Effector memory CD8-positive, alpha-beta T cell (primary cell): ENCODE data around the gene BCORL1.
A peak's percentile ranks its signal among the peaks of the same experiment; 100 is the strongest.

Source experiments
- ATAC-seq: fragments of 150-1000 bp; cut with Tn5 transposase; replicated peaks from 2 replicates; pipeline ENCODE4 v1.10.0; 2021; ENCODE audit warnings: mild to moderate bottlenecking, moderate library complexity
- DNase-seq, 3 experiments: peaks; one replicate each; pipeline ENCODE4 v3.0.0; 2021
- H3K27ac Mint-ChIP-seq, 2 donors: one replicate each; pipeline ENCODE4 v1.8.0; 2022; ENCODE audit warnings: mild to moderate bottlenecking in 2 of 2, mixed read lengths in 2 of 2, moderate library complexity in 2 of 2
- H3K27me3 Mint-ChIP-seq, 2 donors: one replicate each; pipeline ENCODE4 v1.8.0; 2022; ENCODE audit warnings: mixed read lengths in 2 of 2
- H3K36me3 Mint-ChIP-seq: one replicate; pipeline ENCODE4 v1.8.0; 2022; ENCODE audit warnings: mild to moderate bottlenecking, moderate library complexity, mixed read lengths; ENCODE audit not compliant: insufficient read depth
- H3K4me1 Mint-ChIP-seq, 2 donors: one replicate each; pipeline ENCODE4 v1.8.0; 2022; ENCODE audit warnings: low read depth in 2 of 2, mixed read lengths in 2 of 2
- H3K4me3 Mint-ChIP-seq, 2 donors: one replicate each; pipeline ENCODE4 v1.8.0; 2022; ENCODE audit warnings: mild to moderate bottlenecking in 2 of 2, mixed read lengths in 2 of 2, moderate library complexity in 2 of 2
- H3K9me3 Mint-ChIP-seq, 2 donors: one replicate each; pipeline ENCODE4 v1.8.0; 2022; ENCODE audit warnings: mixed read lengths in 2 of 2
- total RNA-seq, 9 experiments: gene quantifications; one replicate each; lab custom pipeline; 2026; lab: John Stamatoyannopoulos, UW

Gene BCORL1
- 2.8 to 18.7 (median 4.7) reads per million in 9 experiments for total RNA-seq

GRCh38 chrX:129982300-129983251, at the start of gene BCORL1:
TSS of gene BCORL1 (plus strand) at chrX:129982635. CDS start at chrX:130005232, 22,597 bp downstream.
- DNase-seq = peak; percentile 75 to 79 (median 77)
- Mint-ChIP-seq H3K27ac (no peak within 1 kb of the TSS), H3K4me3 (no peak within 1 kb of the TSS), H3K4me1 (peaks cover 15 to 23% of the 10 kb centered on the region in 2 donors), H3K9me3 (no peaks in the 10 kb centered on the region), H3K36me3 (peaks cover 6% of the 10 kb centered on the region), H3K27me3 (no peaks in the 10 kb centered on the region)
- peak; percentile 89 for ATAC-seq

- ATAC-seq = no peak
- peaks cover 0 to 4% of the 10 kb centered on the region in 2 donors for H3K4me1 Mint-ChIP-seq
- no peaks in the 10 kb centered on the region for H3K9me3 Mint-ChIP-seq
- H3K27me3 Mint-ChIP-seq = no peaks in the 10 kb centered on the region
- peaks cover 14% of the 10 kb centered on the region for H3K36me3 Mint-ChIP-seq
- no peak for DNase-seq
- H3K27ac Mint-ChIP-seq = peak overlapping the region in 1 of 2 donors; percentile 23
- peak overlapping the region; percentile 68 to 72 for H3K4me3 Mint-ChIP-seq
Measured at GRCh38 chrX:129932821-129933321, 49.6 kb upstream of the BCORL1 start.

- Mint-ChIP-seq H3K27ac (no peak overlapping the region), H3K4me3 (peak overlapping the region; percentile 68 to 72), H3K27me3 (no peaks in the 10 kb centered on the region), H3K4me1 (peaks cover 0 to 6% of the 10 kb centered on the region in 2 donors), H3K9me3 (no peaks in the 10 kb centered on the region), H3K36me3 (peaks cover 7% of the 10 kb centered on the region)
- ATAC-seq = no peak
- DNase-seq = no peak
Measured at GRCh38 chrX:129933700-129934099, 48.7 kb upstream of the BCORL1 start.

- no peak for ATAC-seq
- Mint-ChIP-seq H3K36me3 (peaks cover 4% of the 10 kb centered on the region), H3K27ac (no peak overlapping the region), H3K4me1 (peaks cover 0 to 6% of the 10 kb centered on the region in 2 donors), H3K27me3 (no peaks in the 10 kb centered on the region), H3K9me3 (no peaks in the 10 kb centered on the region), H3K4me3 (no peak overlapping the region)
- DNase-seq = no peak
Measured at GRCh38 chrX:129934461-129934860, 48.0 kb upstream of the BCORL1 start.

GRCh38 chrX:129934952-129935351, 47.5 kb upstream of the BCORL1 start:
- Mint-ChIP-seq H3K4me1 (peaks cover 0 to 6% of the 10 kb centered on the region in 2 donors), H3K36me3 (peaks cover 4% of the 10 kb centered on the region), H3K9me3 (no peaks in the 10 kb centered on the region), H3K4me3 (no peak overlapping the region), H3K27ac (no peak overlapping the region), H3K27me3 (no peaks in the 10 kb centered on the region)
- ATAC-seq (no peak), DNase-seq (no peak)

GRCh38 chrX:129938081-129938480, 44.4 kb upstream of the BCORL1 start:
- H3K27ac Mint-ChIP-seq = peak overlapping the region in 1 of 2 donors; percentile 42
- ATAC-seq (no peak), DNase-seq (no peak)
- no peaks in the 10 kb centered on the region for H3K9me3 Mint-ChIP-seq
- no peak overlapping the region for H3K4me3 Mint-ChIP-seq
- peaks cover 4% of the 10 kb centered on the region for H3K36me3 Mint-ChIP-seq
- H3K4me1 Mint-ChIP-seq = peaks cover 0 to 4% of the 10 kb centered on the region in 2 donors
- H3K27me3 Mint-ChIP-seq = no peaks in the 10 kb centered on the region

GRCh38 chrX:129939986-129940385, 42.4 kb upstream of the BCORL1 start:
- Mint-ChIP-seq H3K4me1 (peaks cover 0 to 3% of the 10 kb centered on the region in 2 donors), H3K27me3 (no peaks in the 10 kb centered on the region), H3K4me3 (no peak overlapping the region), H3K27ac (no peak overlapping the region), H3K36me3 (no peaks in the 10 kb centered on the region), H3K9me3 (no peaks in the 10 kb centered on the region)
- ATAC-seq (no peak), DNase-seq (no peak)

GRCh38 chrX:129940721-129941120, 41.7 kb upstream of the BCORL1 start:
- no peaks in the 10 kb centered on the region for H3K36me3 Mint-ChIP-seq

GRCh38 chrX:129945131-129945530, 37.3 kb upstream of the BCORL1 start:
- no peaks in the 10 kb centered on the region for H3K9me3 Mint-ChIP-seq
- H3K4me1 Mint-ChIP-seq = no peaks in the 10 kb centered on the region
- peaks cover 6% of the 10 kb centered on the region for H3K36me3 Mint-ChIP-seq
- DNase-seq (no peak), ATAC-seq (no peak)
- no peak overlapping the region for H3K27ac Mint-ChIP-seq
- no peaks in the 10 kb centered on the region for H3K27me3 Mint-ChIP-seq
- H3K4me3 Mint-ChIP-seq = no peak overlapping the region

More at GRCh38 chrX:129940721-129941120, 41.7 kb upstream of the BCORL1 start:
- no peaks in the 10 kb centered on the region for H3K27me3 Mint-ChIP-seq
- no peak for DNase-seq
- no peak overlapping the region for H3K27ac Mint-ChIP-seq
- ATAC-seq = no peak
- no peaks in the 10 kb centered on the region for H3K9me3 Mint-ChIP-seq
- no peak overlapping the region for H3K4me3 Mint-ChIP-seq
- H3K4me1 Mint-ChIP-seq = peaks cover 0 to 3% of the 10 kb centered on the region in 2 donors

GRCh38 chrX:129953334-129953648, 29.1 kb upstream of the BCORL1 start:
- no peak for ATAC-seq
- Mint-ChIP-seq H3K4me1 (peaks cover 9 to 11% of the 10 kb centered on the region in 2 donors), H3K9me3 (no peaks in the 10 kb centered on the region), H3K27me3 (no peaks in the 10 kb centered on the region), H3K27ac (peak overlapping the region; percentile 94 to 96), H3K36me3 (peaks cover 16% of the 10 kb centered on the region), H3K4me3 (peak overlapping the region; percentile 77 to 89)
- no peak for DNase-seq

- no peak for ATAC-seq
- H3K36me3 Mint-ChIP-seq = peaks cover 16% of the 10 kb centered on the region
Measured at GRCh38 chrX:129953881-129954280, 28.6 kb upstream of the BCORL1 start.

GRCh38 chrX:129954804-129955203, 27.6 kb upstream of the BCORL1 start:
- Mint-ChIP-seq H3K4me3 (no peak overlapping the region), H3K9me3 (no peaks in the 10 kb centered on the region), H3K27me3 (no peaks in the 10 kb centered on the region), H3K36me3 (peaks cover 16% of the 10 kb centered on the region), H3K4me1 (peaks cover 9 to 11% of the 10 kb centered on the region in 2 donors), H3K27ac (no peak overlapping the region)
- ATAC-seq = no peak
- no peak for DNase-seq

More at GRCh38 chrX:129953881-129954280, 28.6 kb upstream of the BCORL1 start:
- peak overlapping the region in 1 of 2 donors; percentile 94 for H3K27ac Mint-ChIP-seq
- DNase-seq = no peak
- H3K4me3 Mint-ChIP-seq = peak overlapping the region; percentile 77 to 89
- H3K4me1 Mint-ChIP-seq = peaks cover 9 to 11% of the 10 kb centered on the region in 2 donors
- H3K9me3 Mint-ChIP-seq = no peaks in the 10 kb centered on the region
- H3K27me3 Mint-ChIP-seq = no peaks in the 10 kb centered on the region

- no peak overlapping the region for H3K27ac Mint-ChIP-seq
- peak overlapping the region in 1 of 2 donors; percentile 35 for H3K4me3 Mint-ChIP-seq
- H3K27me3 Mint-ChIP-seq = no peaks in the 10 kb centered on the region
- no peak for ATAC-seq
- H3K9me3 Mint-ChIP-seq = no peaks in the 10 kb centered on the region
- DNase-seq = no peak
- peaks cover 9 to 11% of the 10 kb centered on the region in 2 donors for H3K4me1 Mint-ChIP-seq
- peaks cover 16% of the 10 kb centered on the region for H3K36me3 Mint-ChIP-seq
Measured at GRCh38 chrX:129955682-129956081, 26.8 kb upstream of the BCORL1 start.

- Mint-ChIP-seq H3K27me3 (no peaks in the 10 kb centered on the region), H3K27ac (no peak overlapping the region), H3K36me3 (peaks cover 16% of the 10 kb centered on the region), H3K9me3 (no peaks in the 10 kb centered on the region), H3K4me1 (peaks cover 9 to 13% of the 10 kb centered on the region in 2 donors), H3K4me3 (peak overlapping the region; percentile 38 to 54)
- ATAC-seq = no peak
- no peak for DNase-seq
Measured at GRCh38 chrX:129956145-129956544, 26.3 kb upstream of the BCORL1 start.
